HepG2 (cell line): Measurements from ENCODE around the gene RPS8. TPM values are rescaled to one million over a fixed set of nuclear protein-coding genes. Genes with fewer than 3 reads are reported as not detected.

ENCODE experiments used
- HDAC1 ChIP-seq: sonication (generic); formaldehyde crosslinking; IDR thresholded peaks from 2 replicates; pipeline ENCODE4 v1.5.1; 2020; ENCODE audit warnings: mild to moderate bottlenecking, missing genetic modification reagents
- KDM4B ChIP-seq: sonication (generic); formaldehyde crosslinking; IDR thresholded peaks from 2 replicates; pipeline ENCODE4 v1.4.0; 2020; ENCODE audit warnings: missing genetic modification reagents
- KLF13 ChIP-seq: sonication (generic); formaldehyde crosslinking; IDR thresholded peaks from 2 replicates; pipeline ENCODE4 v1.4.0; 2020; ENCODE audit warnings: mild to moderate bottlenecking, missing genetic modification reagents
- KLF9 ChIP-seq: IDR thresholded peaks from 2 replicates; pipeline ENCODE4 v1.6.1; 2016; ENCODE audit warnings: low read depth
- LCORL ChIP-seq, 2 experiments: fragments of 450-650 bp in 1 of 2; sonication (generic) in 1 of 2; formaldehyde crosslinking in 1 of 2; IDR thresholded peaks; 2 replicates each; pipeline versions ENCODE4 v1.5.0 to v1.6.1; 2017 to 2020; ENCODE audit warnings: antibody characterized with exemption in 1 of 2, missing genetic modification reagents in 1 of 2
- REXO4 ChIP-seq: sonication (generic); formaldehyde crosslinking; IDR thresholded peaks from 2 replicates; pipeline ENCODE4 v1.8.0; 2022; ENCODE audit warnings: missing genetic modification reagents, mild to moderate bottlenecking, borderline replicate concordance
- SIX1 ChIP-seq: sonication (generic); formaldehyde crosslinking; IDR thresholded peaks from 2 replicates; pipeline ENCODE4 v1.4.0; 2020; ENCODE audit warnings: missing genetic modification reagents, borderline replicate concordance
- ZFAT ChIP-seq: sonication (generic); formaldehyde crosslinking; conservative IDR thresholded peaks from 2 replicates; pipeline ENCODE4 v1.8.1; 2023; ENCODE audit warnings: missing genetic modification reagents, inconsistent platforms
- ZHX2 ChIP-seq, 2 experiments: sonication (generic) in 1 of 2; formaldehyde crosslinking in 1 of 2; IDR thresholded peaks; 2 replicates each; pipeline versions ENCODE4 v1.6.1 to v1.9.0; 2014 to 2022; ENCODE audit warnings: antibody characterized with exemption in 1 of 2, borderline replicate concordance in 1 of 2, inconsistent platforms in 1 of 2, low read depth in 1 of 2, missing genetic modification reagents in 1 of 2
- ZNF343 ChIP-seq: sonication (generic); formaldehyde crosslinking; IDR thresholded peaks from 2 replicates; pipeline ENCODE4 v1.4.0; 2020; ENCODE audit warnings: mild to moderate bottlenecking, missing genetic modification reagents
- ZNF382 ChIP-seq: sonication (generic); formaldehyde crosslinking; IDR thresholded peaks from 2 replicates; pipeline ENCODE4 v1.5.0; 2020; ENCODE audit warnings: missing genetic modification reagents, mild to moderate bottlenecking, borderline replicate concordance
- ZNF414 ChIP-seq: sonication (generic); formaldehyde crosslinking; IDR thresholded peaks from 2 replicates; pipeline ENCODE4 v1.5.0; 2020; ENCODE audit warnings: missing genetic modification reagents
- ZNF430 ChIP-seq: sonication (generic); formaldehyde crosslinking; IDR thresholded peaks from 2 replicates; pipeline ENCODE4 v1.9.0; 2021; ENCODE audit warnings: mild to moderate bottlenecking, missing genetic modification reagents
- ZNF629 ChIP-seq: sonication (generic); formaldehyde crosslinking; conservative IDR thresholded peaks from 2 replicates; pipeline ENCODE4 v1.5.0; 2020; ENCODE audit warnings: missing genetic modification reagents
- ZNF747 ChIP-seq: sonication (generic); formaldehyde crosslinking; IDR thresholded peaks from 2 replicates; pipeline ENCODE4 v1.8.1; 2023; ENCODE audit warnings: missing genetic modification reagents, mild to moderate bottlenecking, borderline replicate concordance
- ZNF761 ChIP-seq: sonication (generic); formaldehyde crosslinking; conservative IDR thresholded peaks from 2 replicates; pipeline ENCODE4 v1.4.0; 2020; ENCODE audit warnings: mild to moderate bottlenecking, missing genetic modification reagents
- ZNF839 ChIP-seq: sonication (generic); formaldehyde crosslinking; IDR thresholded peaks from 2 replicates; pipeline ENCODE4 v1.4.0; 2020; ENCODE audit warnings: missing genetic modification reagents, mild to moderate bottlenecking, borderline replicate concordance
- polyA plus RNA-seq, 8 experiments: library from polyadenylated mRNA; depleted of rRNA in 3 of 8; stranded (reverse) in 7 of 8; unstranded in 1 of 8; fragments of >200 nt; fragmentation: Illumina TruSeq in 4 of 8; extraction: Trizol in 4 of 8; gene quantifications; 2 replicates each; pipeline versions ENCODE4 v1.2.1 to v1.2.3, GENCODE V29; 2011 to 2016; ENCODE audit warnings: low read depth in 4 of 8, missing spikeins in 1 of 8, mixed read lengths in 1 of 8; ENCODE audit not compliant: insufficient read depth in 1 of 8
- total RNA-seq, 5 experiments: library from RNA; depleted of rRNA; stranded (reverse); fragments of >200 nt; fragmentation: Illumina TruSeq; extraction: Trizol; gene quantifications; 2 replicates each; pipeline ENCODE4 v1.2.3, GENCODE V29; 2016; ENCODE audit warnings: low read depth in 1 of 5
- TF ChIP-seq, protein P1 (sequence below): sonication (generic); formaldehyde crosslinking; IDR thresholded peaks from 2 replicates; pipeline ENCODE4 v1.4.0; 2020; ENCODE audit warnings: missing genetic modification reagents
- TF ChIP-seq, protein P2 (sequence below): sonication (generic); formaldehyde crosslinking; IDR thresholded peaks from 2 replicates; pipeline ENCODE4 v1.5.0; 2020; ENCODE audit warnings: missing genetic modification reagents

Gene RPS8
- total and polyA plus RNA-seq, 2 of the 13 experiments (the other 11 are each of a cell fraction or from before 2014, with no cell fraction given) = 2,628 to 2,822 TPM

DNA sequence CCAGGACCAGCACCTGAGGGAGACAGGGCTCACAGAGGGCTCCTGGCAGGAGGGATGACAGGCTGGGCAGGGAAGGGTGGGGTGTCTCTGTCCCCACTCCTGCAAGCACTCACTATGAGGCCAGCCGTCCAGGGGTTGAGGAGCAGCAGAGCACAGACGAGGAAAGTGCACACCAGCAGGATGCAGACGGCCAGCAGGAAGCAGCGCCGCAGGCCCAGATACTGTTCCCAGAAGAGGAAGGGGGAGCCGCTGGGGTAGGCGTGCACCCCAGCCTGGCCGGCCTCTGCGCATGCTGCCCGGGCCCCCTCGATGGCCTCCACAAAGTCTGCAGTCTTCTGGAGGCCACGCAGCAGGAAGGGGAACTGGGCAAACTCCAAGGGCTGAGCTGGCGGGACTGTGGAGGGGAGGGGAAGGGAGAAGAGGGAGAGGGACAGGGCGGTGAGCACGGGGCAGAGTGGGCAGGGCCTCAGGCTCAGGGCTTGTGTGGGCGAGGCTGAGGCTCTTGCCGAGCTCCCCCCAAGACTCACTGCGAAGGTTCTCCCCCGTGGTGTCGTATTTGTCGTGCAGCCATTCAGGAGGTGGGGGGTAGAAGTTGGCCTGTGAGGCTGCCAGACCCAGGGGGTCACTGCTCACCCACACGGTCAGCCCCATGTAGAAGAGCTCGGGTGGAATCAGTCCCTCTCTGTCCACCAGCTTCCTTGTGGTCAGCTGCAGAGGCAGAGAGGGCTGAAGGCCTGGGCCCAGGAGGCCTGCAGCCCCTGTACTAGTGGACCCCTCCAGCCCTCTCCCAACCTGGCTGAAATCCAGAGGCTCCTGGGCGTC, 51.2 kb downstream of the RPS8 start (continued):
- TF ChIP-seq, protein P1, sequence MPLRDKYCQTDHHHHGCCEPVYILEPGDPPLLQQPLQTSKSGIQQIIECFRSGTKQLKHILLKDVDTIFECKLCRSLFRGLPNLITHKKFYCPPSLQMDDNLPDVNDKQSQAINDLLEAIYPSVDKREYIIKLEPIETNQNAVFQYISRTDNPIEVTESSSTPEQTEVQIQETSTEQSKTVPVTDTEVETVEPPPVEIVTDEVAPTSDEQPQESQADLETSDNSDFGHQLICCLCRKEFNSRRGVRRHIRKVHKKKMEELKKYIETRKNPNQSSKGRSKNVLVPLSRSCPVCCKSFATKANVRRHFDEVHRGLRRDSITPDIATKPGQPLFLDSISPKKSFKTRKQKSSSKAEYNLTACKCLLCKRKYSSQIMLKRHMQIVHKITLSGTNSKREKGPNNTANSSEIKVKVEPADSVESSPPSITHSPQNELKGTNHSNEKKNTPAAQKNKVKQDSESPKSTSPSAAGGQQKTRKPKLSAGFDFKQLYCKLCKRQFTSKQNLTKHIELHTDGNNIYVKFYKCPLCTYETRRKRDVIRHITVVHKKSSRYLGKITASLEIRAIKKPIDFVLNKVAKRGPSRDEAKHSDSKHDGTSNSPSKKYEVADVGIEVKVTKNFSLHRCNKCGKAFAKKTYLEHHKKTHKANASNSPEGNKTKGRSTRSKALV (CRISPR knock-in tag) = no peak
- TF ChIP-seq ZNF343 (CRISPR knock-in tag) (0 out of 2 replicates have a peak, but pooled peaks have one; percentile 17), ZNF382 (no peak), ZNF747 (CRISPR knock-in tag) (peak; percentile 70; the same call in 1 of the 2 replicates), ZFAT (no peak), HDAC1 (CRISPR knock-in tag) (peak; percentile 67), ZNF430 (CRISPR knock-in tag) (0 out of 2 replicates have a peak, but pooled peaks have one; percentile 80), KLF13 (0 out of 2 replicates have a peak, but pooled peaks have one; percentile 14), ZNF839 (CRISPR knock-in tag) (peak; percentile 50; the same call in 1 of the 2 replicates), ZNF761 (CRISPR knock-in tag) (peak; percentile 77; the same call in 1 of the 2 replicates), LCORL (IDR thresholded peaks at IDR 0.05) (no peak), LCORL (CRISPR knock-in tag; IDR thresholded peaks at IDR 0.05) (no peak; the same call in 1 of the 2 replicates), ZNF629 (no peak), ZHX2 (IDR thresholded peaks at IDR 0.05; ENCODE audit: low read depth) (no peak), ZHX2 (CRISPR knock-in tag; IDR thresholded peaks at IDR 0.05; ENCODE audit: borderline replicate concordance) (no peak), REXO4 (CRISPR knock-in tag) (no peak), SIX1 (CRISPR knock-in tag) (no peak), KDM4B (CRISPR knock-in tag) (no peak), ZNF414 (CRISPR knock-in tag) (no peak; the same call in none of the 2 replicates), KLF9 (CRISPR knock-in tag) (no peak)
- TF ChIP-seq, protein P2, sequence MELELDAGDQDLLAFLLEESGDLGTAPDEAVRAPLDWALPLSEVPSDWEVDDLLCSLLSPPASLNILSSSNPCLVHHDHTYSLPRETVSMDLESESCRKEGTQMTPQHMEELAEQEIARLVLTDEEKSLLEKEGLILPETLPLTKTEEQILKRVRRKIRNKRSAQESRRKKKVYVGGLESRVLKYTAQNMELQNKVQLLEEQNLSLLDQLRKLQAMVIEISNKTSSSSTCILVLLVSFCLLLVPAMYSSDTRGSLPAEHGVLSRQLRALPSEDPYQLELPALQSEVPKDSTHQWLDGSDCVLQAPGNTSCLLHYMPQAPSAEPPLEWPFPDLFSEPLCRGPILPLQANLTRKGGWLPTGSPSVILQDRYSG = no peak
